Left ventricle myocardium inferior (tissue), 1 donor: ENCODE results near the gene IMPG1. TPM values are rescaled to one million over a fixed set of nuclear protein-coding genes. Genes with fewer than 3 reads are reported as not detected.

Source experiments
- DNase-seq: peaks from one replicate; pipeline ENCODE4 v3.0.0-alpha.2; 2020
- H3K27ac ChIP-seq: fragments of 200-600 bp; replicated peaks from 2 replicates; pipeline ENCODE4 v1.8.0; 2021
- H3K27me3 ChIP-seq: fragments of 200-600 bp; 2 replicates; pipeline ENCODE4 v1.8.0; 2021; ENCODE audit warnings: low read depth
- H3K36me3 ChIP-seq: fragments of 200-600 bp; 2 replicates; pipeline ENCODE4 v1.8.0; 2021
- H3K4me1 ChIP-seq: fragments of 200-600 bp; 2 replicates; pipeline ENCODE4 v1.8.0; 2021
- H3K4me3 ChIP-seq: fragments of 200-600 bp; 2 replicates; pipeline ENCODE4 v1.8.0; 2021; ENCODE audit warnings: mild to moderate bottlenecking, moderate library complexity
- H3K9me3 ChIP-seq: fragments of 200-600 bp; replicated peaks from 2 replicates; pipeline ENCODE4 v1.8.0; 2021
- CTCF ChIP-seq: fragments of 200-600 bp; IDR thresholded peaks from 2 replicates; pipeline ENCODE4 v1.8.0; 2021; ENCODE audit warnings: antibody characterized with exemption, mild to moderate bottlenecking, borderline replicate concordance
- intact Hi-C: fragments of 100-400 bp; cut with micrococcal nuclease; formaldehyde crosslinking; loops from one replicate; pipeline ENCODE4 v1.11.0; 2022
- total RNA-seq: library from RNA; stranded (reverse); fragmentation: NEBNext Ultra II Directional; extraction: Animal tissue kit (Norgen Biotek cat#: 25700); gene quantifications from one replicate; pipeline ENCODE4 v1.2.1, GENCODE V29; 2021
- donor health status: DM: no; HTN: yes; CAD: no; lungs with severe emphysema.

Gene IMPG1
- total RNA-seq, 1 donor from 2014 or later = not detected

GRCh38 chr6:75991941-75992340 is 80.5 kb downstream of the IMPG1 start:
- peaks cover 3% of the 10 kb centered on the region for H3K4me1 ChIP-seq

GRCh38 chr6:75986935-75987334 is 85.5 kb downstream of the IMPG1 start:
- no peak for DNase-seq
- peaks cover 3% of the 10 kb centered on the region for H3K9me3 ChIP-seq
- no peak overlapping the region for H3K4me3 ChIP-seq
- intact Hi-C loops = no loop called here
- no peak overlapping the region for H3K27ac ChIP-seq
- no peaks in the 10 kb centered on the region for H3K36me3 ChIP-seq
- TF ChIP-seq CTCF = no peak
- no peaks in the 10 kb centered on the region for H3K27me3 ChIP-seq
- no peaks in the 10 kb centered on the region for H3K4me1 ChIP-seq

More at GRCh38 chr6:75991941-75992340, 80.5 kb downstream of the IMPG1 start:
- intact Hi-C loops = no loop called here
- Histone ChIP-seq H3K27me3 (no peaks in the 10 kb centered on the region), H3K36me3 (no peaks in the 10 kb centered on the region), H3K9me3 (peaks cover 3% of the 10 kb centered on the region), H3K4me3 (no peak overlapping the region), H3K27ac (no peak overlapping the region)
- DNase-seq = no peak
- no peak for TF ChIP-seq CTCF

- Histone ChIP-seq H3K4me1 (no peaks in the 10 kb centered on the region), H3K4me3 (no peak overlapping the region), H3K9me3 (no peaks in the 10 kb centered on the region), H3K27me3 (no peaks in the 10 kb centered on the region), H3K36me3 (no peaks in the 10 kb centered on the region), H3K27ac (no peak overlapping the region)
- no peak for DNase-seq
- intact Hi-C loops = no loop called here
- no peak for TF ChIP-seq CTCF
These were observed 96.6 kb downstream of the IMPG1 start for GRCh38 chr6:75975904-75976303.

GRCh38 chr6:75970093-75970492 is 102.4 kb downstream of the IMPG1 start:
- Histone ChIP-seq H3K9me3 (no peaks in the 10 kb centered on the region), H3K27me3 (no peaks in the 10 kb centered on the region), H3K4me1 (no peaks in the 10 kb centered on the region), H3K36me3 (no peaks in the 10 kb centered on the region), H3K27ac (no peak overlapping the region), H3K4me3 (no peak overlapping the region)
- TF ChIP-seq CTCF = no peak
- DNase-seq = no peak
- intact Hi-C loops = no loop called here

GRCh38 chr6:75968143-75968542 is 104.3 kb downstream of the IMPG1 start:
- TF ChIP-seq CTCF = no peak
- H3K4me3 ChIP-seq = no peak overlapping the region
- no peak for DNase-seq
- no peaks in the 10 kb centered on the region for H3K4me1 ChIP-seq
- no peaks in the 10 kb centered on the region for H3K27me3 ChIP-seq
- no peaks in the 10 kb centered on the region for H3K9me3 ChIP-seq
- H3K36me3 ChIP-seq = no peaks in the 10 kb centered on the region
- intact Hi-C loops = no loop called here
- no peak overlapping the region for H3K27ac ChIP-seq

- TF ChIP-seq CTCF = no peak
- DNase-seq = no peak
- Histone ChIP-seq H3K27me3 (peaks cover 5% of the 10 kb centered on the region), H3K4me1 (no peaks in the 10 kb centered on the region), H3K27ac (no peak overlapping the region), H3K36me3 (no peaks in the 10 kb centered on the region), H3K4me3 (no peak overlapping the region), H3K9me3 (peaks cover 8% of the 10 kb centered on the region)
- intact Hi-C loops = no loop called here
These were observed 108.9 kb downstream of the IMPG1 start for GRCh38 chr6:75963569-75963968.
